Muscle layer of duodenum (tissue), 2 donors: Measurements from ENCODE around the gene TSPAN17.

Experiments
- H3K27ac ChIP-seq: one replicate; pipeline ENCODE4 v1.7.0; 2013; ENCODE audit warnings: mild to moderate bottlenecking, low read length
- H3K27me3 ChIP-seq: one replicate; pipeline ENCODE4 v1.7.0; 2013; ENCODE audit warnings: low read depth, mild to moderate bottlenecking, control low read depth, low read length
- H3K36me3 ChIP-seq, 2 donors: one replicate each; pipeline ENCODE4 v1.7.0; 2013; ENCODE audit warnings: low read length in 2 of 2, control low read depth in 1 of 2, mild to moderate bottlenecking in 1 of 2; ENCODE audit not compliant: insufficient read depth in 2 of 2, control insufficient read depth in 1 of 2
- H3K4me1 ChIP-seq, 2 donors: one replicate each; pipeline ENCODE4 v1.7.0; 2013; ENCODE audit warnings: low read length in 2 of 2, mild to moderate bottlenecking in 2 of 2, control low read depth in 1 of 2, moderate library complexity in 1 of 2; ENCODE audit not compliant: insufficient read depth in 2 of 2, control insufficient read depth in 1 of 2
- H3K4me3 ChIP-seq, 2 donors: one replicate each; pipeline ENCODE4 v1.7.0; 2013; ENCODE audit warnings: low read length in 2 of 2, low read depth in 1 of 2, mild to moderate bottlenecking in 1 of 2
- H3K9me3 ChIP-seq, 2 donors: one replicate each; pipeline ENCODE4 v1.7.0; 2013; ENCODE audit warnings: low read length in 2 of 2, control low read depth in 1 of 2, mild to moderate bottlenecking in 1 of 2; ENCODE audit not compliant: control insufficient read depth in 1 of 2
- donor health status: healthy.

TSPAN17 gene

GRCh38 chr5:176677209-176677939 is 30.1 kb downstream of the TSPAN17 start:
- no peaks in the 10 kb centered on the region for H3K36me3 ChIP-seq
- peaks cover 18% of the 10 kb centered on the region for H3K27me3 ChIP-seq
- peaks cover 0 to 7% of the 10 kb centered on the region in 2 donors for H3K4me1 ChIP-seq
- H3K4me3 ChIP-seq = no peak overlapping the region
- no peak overlapping the region for H3K27ac ChIP-seq
- no peaks in the 10 kb centered on the region for H3K9me3 ChIP-seq

DNA sequence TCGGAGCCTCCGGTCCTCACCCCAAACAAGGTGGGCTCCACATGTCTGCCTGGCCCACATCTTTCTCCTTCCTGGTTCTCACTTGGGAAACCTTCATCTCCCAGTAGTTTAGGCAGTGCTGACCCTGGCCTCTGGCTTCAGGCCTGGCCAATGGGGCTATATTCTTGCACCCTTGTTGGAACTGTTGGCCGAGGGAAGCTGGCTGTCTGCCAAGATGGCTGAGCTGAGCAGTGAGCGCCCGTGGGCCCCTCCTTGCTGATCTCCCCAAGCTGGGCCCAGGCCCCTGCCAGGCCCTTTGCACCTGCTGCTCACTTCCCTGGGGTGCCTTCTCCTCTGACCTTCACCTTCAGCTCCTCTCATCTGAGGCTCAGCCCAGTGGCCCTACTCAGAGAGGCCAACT is 31.3 kb downstream of the TSPAN17 start:
- Histone ChIP-seq H3K4me1 (peaks cover 0 to 7% of the 10 kb centered on the region in 2 donors), H3K27me3 (peaks cover 24% of the 10 kb centered on the region), H3K36me3 (no peaks in the 10 kb centered on the region), H3K4me3 (no peak overlapping the region), H3K27ac (no peak overlapping the region), H3K9me3 (no peaks in the 10 kb centered on the region)

- H3K4me3 ChIP-seq = no peak overlapping the region
- H3K27me3 ChIP-seq = peaks cover 24% of the 10 kb centered on the region
- H3K4me1 ChIP-seq = peaks cover 0 to 7% of the 10 kb centered on the region in 2 donors
- no peak overlapping the region for H3K27ac ChIP-seq
- H3K9me3 ChIP-seq = peaks cover 0 to 2% of the 10 kb centered on the region in 2 donors
- no peaks in the 10 kb centered on the region for H3K36me3 ChIP-seq
Measured at GRCh38 chr5:176679365-176680225, 32.3 kb downstream of the TSPAN17 start.

GRCh38 chr5:176680226-176680563 is 32.9 kb downstream of the TSPAN17 start:
- Histone ChIP-seq H3K27ac (no peak overlapping the region), H3K27me3 (peaks cover 24% of the 10 kb centered on the region), H3K4me1 (peaks cover 0 to 7% of the 10 kb centered on the region in 2 donors), H3K36me3 (no peaks in the 10 kb centered on the region), H3K9me3 (peaks cover 0 to 6% of the 10 kb centered on the region in 2 donors), H3K4me3 (peak overlapping the region in 1 of 2 donors; percentile 21)

DNA sequence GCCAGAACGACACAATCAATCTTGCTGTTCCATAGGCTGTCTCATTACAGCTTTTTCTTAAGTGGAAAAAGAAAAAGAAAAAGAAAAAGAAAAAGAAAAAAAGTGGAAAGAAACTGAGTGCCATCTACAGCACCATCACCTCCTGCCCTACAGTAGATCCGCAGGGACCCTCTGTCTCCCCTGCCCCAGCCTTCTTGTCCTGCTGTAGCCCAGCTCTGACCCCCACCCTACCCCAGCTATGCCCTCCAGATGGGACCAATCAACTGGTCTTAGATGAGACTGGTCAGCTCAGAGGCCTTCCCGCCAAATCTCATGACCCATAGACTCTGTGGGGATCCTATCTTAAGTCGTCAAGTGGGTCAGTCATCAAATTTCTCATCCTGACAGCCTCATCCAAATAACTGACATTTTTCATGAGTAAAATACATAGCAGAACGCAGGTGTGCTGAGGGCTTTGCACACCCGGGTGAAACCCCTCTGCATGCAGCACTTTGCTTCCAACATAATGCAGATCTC is 34.8 kb downstream of the TSPAN17 start:
- Histone ChIP-seq H3K36me3 (no peaks in the 10 kb centered on the region), H3K4me3 (no peak overlapping the region), H3K9me3 (peaks cover 0 to 7% of the 10 kb centered on the region in 2 donors), H3K4me1 (peaks cover 0 to 7% of the 10 kb centered on the region in 2 donors), H3K27ac (no peak overlapping the region), H3K27me3 (peaks cover 24% of the 10 kb centered on the region)

DNA sequence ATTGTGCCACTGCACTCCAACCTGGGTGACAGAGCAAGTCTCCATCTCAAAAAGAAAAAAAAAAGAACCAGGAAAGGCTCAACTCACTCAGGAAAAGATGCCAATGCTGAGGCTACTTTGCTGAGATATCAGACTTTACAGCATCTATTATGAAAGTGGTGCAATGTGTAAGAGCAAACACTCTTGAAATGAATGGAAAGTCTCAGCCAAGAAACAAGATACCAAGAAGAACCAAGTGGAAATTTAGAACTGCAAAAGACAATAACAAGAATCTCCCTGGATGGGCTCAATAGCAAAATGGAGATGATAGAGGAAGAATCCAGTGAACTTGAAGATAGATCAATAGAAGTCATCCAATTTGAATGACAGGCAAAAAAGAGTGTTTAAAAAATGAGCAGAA is 37.7 kb downstream of the TSPAN17 start:
- Histone ChIP-seq H3K4me3 (no peak overlapping the region), H3K9me3 (peaks cover 0 to 7% of the 10 kb centered on the region in 2 donors), H3K36me3 (no peaks in the 10 kb centered on the region), H3K4me1 (peaks cover 0 to 2% of the 10 kb centered on the region in 2 donors), H3K27ac (no peak overlapping the region), H3K27me3 (peaks cover 16% of the 10 kb centered on the region)

DNA sequence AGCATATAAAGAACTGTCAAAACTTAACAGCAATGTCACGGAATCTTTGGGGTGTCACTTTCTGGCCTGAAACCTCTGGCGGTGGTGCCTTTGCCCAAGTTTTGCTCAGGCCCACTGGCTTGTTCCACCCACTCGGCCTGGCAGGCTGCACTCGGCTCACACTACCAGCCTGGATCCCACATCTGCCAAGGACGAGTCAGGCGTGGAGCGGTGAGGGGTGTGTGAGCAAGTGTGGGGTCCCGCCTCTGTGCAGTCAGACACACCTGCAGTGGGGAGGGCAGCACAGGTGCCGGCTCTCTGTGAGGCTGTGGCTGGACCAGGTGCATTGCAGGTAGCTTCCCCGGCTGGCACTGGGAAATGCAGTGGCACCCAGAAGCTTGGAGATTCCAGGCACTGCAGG is 40.0 kb downstream of the TSPAN17 start:
- Histone ChIP-seq H3K4me3 (no peak overlapping the region), H3K4me1 (no peaks in the 10 kb centered on the region), H3K9me3 (peaks cover 0 to 10% of the 10 kb centered on the region in 2 donors), H3K36me3 (no peaks in the 10 kb centered on the region), H3K27ac (no peak overlapping the region), H3K27me3 (peaks cover 7% of the 10 kb centered on the region)

- Histone ChIP-seq H3K27me3 (peaks cover under 1% of the 10 kb centered on the region), H3K27ac (no peak overlapping the region)
Measured at GRCh38 chr5:176687881-176688280, 40.6 kb downstream of the TSPAN17 start.

DNA sequence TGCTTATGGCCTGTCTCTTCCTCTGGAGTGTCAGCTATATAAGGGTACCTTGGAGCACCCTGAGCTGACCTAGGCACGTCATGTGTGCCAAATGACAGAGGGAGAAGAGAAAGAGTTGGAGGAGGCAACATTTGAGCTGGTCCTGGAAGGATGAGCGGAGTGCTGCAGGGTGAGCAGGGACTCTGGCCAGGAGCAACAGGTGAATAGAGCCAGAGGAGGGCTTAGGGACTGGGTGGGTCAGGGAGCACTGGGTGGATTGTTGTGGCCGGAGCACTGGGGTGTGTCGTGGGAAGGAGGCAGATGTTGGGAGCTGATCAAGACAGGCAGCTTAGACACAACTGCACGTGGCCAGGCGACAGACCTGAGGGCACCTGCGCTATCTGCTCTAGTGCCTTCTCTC is 43.6 kb downstream of the TSPAN17 start:
- H3K36me3 ChIP-seq = no peaks in the 10 kb centered on the region
- no peaks in the 10 kb centered on the region for H3K4me1 ChIP-seq
- no peak overlapping the region for H3K4me3 ChIP-seq
- no peak overlapping the region for H3K27ac ChIP-seq
- H3K27me3 ChIP-seq = peaks cover 17% of the 10 kb centered on the region
- H3K9me3 ChIP-seq = peaks cover 0 to 3% of the 10 kb centered on the region in 2 donors

More at GRCh38 chr5:176687881-176688280, 40.6 kb downstream of the TSPAN17 start:
- H3K4me1 ChIP-seq = no peaks in the 10 kb centered on the region
- H3K4me3 ChIP-seq = no peak overlapping the region
- peaks cover 0 to 10% of the 10 kb centered on the region in 2 donors for H3K9me3 ChIP-seq
- no peaks in the 10 kb centered on the region for H3K36me3 ChIP-seq

DNA sequence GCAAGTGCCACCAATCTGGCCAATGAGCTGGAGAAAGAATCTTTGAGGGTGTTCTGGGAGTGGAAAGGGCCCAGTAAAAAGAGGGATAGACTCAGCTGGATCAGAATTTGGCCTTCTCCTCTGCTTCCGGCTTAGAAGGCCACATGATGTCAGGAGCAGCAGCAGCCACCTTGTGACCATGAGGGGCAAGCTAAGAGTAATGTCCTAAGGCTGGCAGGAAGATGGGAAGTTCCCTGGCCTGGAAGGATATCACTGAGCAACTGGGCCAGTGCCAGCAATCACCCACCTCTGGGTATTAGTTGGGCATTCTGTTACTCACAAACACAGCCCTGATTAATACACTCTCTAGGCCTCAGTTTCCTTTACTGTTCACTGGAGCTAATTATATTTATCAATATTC is 44.2 kb downstream of the TSPAN17 start:
- peaks cover 0 to 3% of the 10 kb centered on the region in 2 donors for H3K9me3 ChIP-seq
- no peak overlapping the region for H3K4me3 ChIP-seq
- no peaks in the 10 kb centered on the region for H3K4me1 ChIP-seq
- H3K36me3 ChIP-seq = no peaks in the 10 kb centered on the region
- H3K27me3 ChIP-seq = peaks cover 17% of the 10 kb centered on the region
- H3K27ac ChIP-seq = no peak overlapping the region

- Histone ChIP-seq H3K4me1 (no peaks in the 10 kb centered on the region), H3K9me3 (peaks cover 0 to 3% of the 10 kb centered on the region in 2 donors)
Measured at GRCh38 chr5:176692326-176692725, 45.0 kb downstream of the TSPAN17 start.

More at GRCh38 chr5:176692326-176692725, 45.0 kb downstream of the TSPAN17 start:
- H3K27ac ChIP-seq = no peak overlapping the region
- H3K4me3 ChIP-seq = no peak overlapping the region
- no peaks in the 10 kb centered on the region for H3K36me3 ChIP-seq
- H3K27me3 ChIP-seq = peaks cover 17% of the 10 kb centered on the region
